GM12892 (cell line): ENCODE data around the gene NDRG2.

Source experiments
- DNase-seq: peaks from one replicate; pipeline ENCODE4 v3.0.0; 2011; ENCODE audit not compliant: insufficient read length
- FAIRE-seq: peaks from 2 replicates; lab custom pipeline; 2011; peaks lifted over from hg19 to GRCh38; lab: Jason Lieb, UNC
- POLR2A ChIP-seq: IDR thresholded peaks from 2 replicates; pipeline ENCODE4 v1.6.1; 2011; ENCODE audit warnings: low read depth, low read length, control low read depth
- POLR2AphosphoS5 ChIP-seq: IDR thresholded peaks from 2 replicates; pipeline ENCODE4 v1.6.1; 2011; ENCODE audit warnings: low read depth, low read length, control low read depth
- TAF1 ChIP-seq: IDR thresholded peaks from 2 replicates; pipeline ENCODE4 v1.6.1; 2011; ENCODE audit warnings: low read depth, mild to moderate bottlenecking, control low read depth, low read length, borderline replicate concordance

The NDRG2 gene

DNA sequence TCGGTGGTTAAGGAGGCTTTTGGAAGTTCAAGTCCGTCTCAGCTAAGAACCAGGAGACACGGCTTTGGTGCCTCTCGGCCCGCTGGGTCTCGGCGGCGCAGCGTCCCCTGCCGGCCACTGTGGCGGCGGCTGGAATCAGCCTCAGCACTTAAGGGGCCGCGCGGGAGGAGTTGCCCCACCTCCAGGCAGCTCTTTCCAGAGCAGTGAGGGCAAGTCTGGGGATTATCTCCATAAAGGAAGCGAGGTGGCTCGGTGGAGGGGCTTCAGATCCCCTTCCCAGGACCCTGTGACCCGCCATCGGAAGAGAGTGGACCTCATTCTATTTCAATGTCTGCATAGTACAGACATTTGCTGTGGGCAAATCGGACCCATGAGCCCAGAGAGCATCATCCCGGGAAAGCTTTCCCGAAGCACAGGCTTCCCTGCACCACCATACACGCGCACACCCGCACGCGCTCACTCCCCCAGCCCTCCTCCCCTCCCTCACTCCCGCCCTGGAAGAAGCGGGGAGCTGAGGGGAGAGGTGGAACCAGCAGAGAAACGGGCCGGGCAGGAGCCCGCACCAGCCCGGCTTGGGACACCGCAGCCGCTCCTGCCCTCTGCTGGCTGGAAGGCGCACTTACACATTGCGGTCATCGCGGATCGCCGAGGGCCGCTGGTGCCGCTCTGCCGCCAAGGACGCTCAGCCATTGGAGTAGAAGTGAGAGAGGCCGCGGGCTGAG is 53.7 kb downstream of the NDRG2 start:
- peak; percentile 95 for FAIRE-seq
- TF ChIP-seq POLR2A (no peak), POLR2AphosphoS5 (no peak), TAF1 (no peak)

DNA sequence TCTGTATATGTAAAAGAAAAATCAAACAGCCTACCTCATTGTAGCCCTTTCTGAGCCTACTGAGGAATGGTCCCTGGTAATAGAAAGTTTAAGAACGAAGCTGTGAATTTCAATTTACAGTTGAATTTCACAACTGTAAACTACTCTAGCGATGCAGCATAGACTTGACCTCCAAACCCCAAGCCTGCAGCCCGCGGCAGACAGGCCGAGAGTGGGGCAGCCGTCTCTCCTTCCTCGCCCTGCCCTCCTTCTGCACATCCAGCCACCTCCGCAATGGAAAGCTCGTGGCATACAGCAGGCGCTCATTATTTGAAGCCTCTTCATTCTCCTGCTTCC is 54.2 kb downstream of the NDRG2 start:
- TF ChIP-seq POLR2A (no peak), POLR2AphosphoS5 (no peak), TAF1 (no peak)
- DNase-seq: no peak
- no peak for FAIRE-seq

More for the DNA sequence above, 53.7 kb downstream of the NDRG2 start:
- DNase-seq: peak; percentile 73

- no peak for TF ChIP-seq TAF1
- no peak for TF ChIP-seq POLR2A
- TF ChIP-seq POLR2AphosphoS5: no peak
- no peak for DNase-seq
- no peak for FAIRE-seq
Measured at GRCh38 chr14:20969336-20969735, 55.5 kb downstream of the NDRG2 start.
